Testis (tissue), 5 donors: ENCODE measurements around the gene CFHR5. TPM values are rescaled to one million over a fixed set of nuclear protein-coding genes. Genes with fewer than 3 reads are reported as not detected.
"Not testable (repeated sequence)": the region's sequence is repeated elsewhere in the genome, so short reads cannot be mapped to it uniquely, and the experiment has no call there.

Experiments used
- DNase-seq: peaks from one replicate; pipeline ENCODE4 v3.0.0-alpha.2; 2019
- H3K27ac ChIP-seq, 2 donors: fragments of 200-600 bp; sonication (generic); one replicate each; pipeline ENCODE4 v1.5.1; 2019
- H3K27me3 ChIP-seq: fragments of 200-600 bp; sonication (generic); one replicate; pipeline ENCODE4 v1.5.1; 2019
- H3K36me3 ChIP-seq: fragments of 200-600 bp; sonication (generic); one replicate; pipeline ENCODE4 v1.5.1; 2017; ENCODE audit warnings: low read depth; ENCODE audit errors: missing control alignments
- H3K4me1 ChIP-seq: fragments of 200-600 bp; sonication (generic); one replicate; pipeline ENCODE4 v1.5.1; 2019
- H3K4me3 ChIP-seq, 2 donors: fragments of 200-600 bp; sonication (generic); one replicate each; pipeline ENCODE4 v1.5.1; 2017 to 2019
- H3K9me3 ChIP-seq: fragments of 200-600 bp; sonication (generic); one replicate; pipeline ENCODE4 v1.5.1; 2017
- POLR2A ChIP-seq: fragments of 450-650 bp; IDR thresholded peaks from one replicate; pipeline ENCODE4 v1.6.1; 2017; ENCODE audit warnings: antibody characterized with exemption, mild to moderate bottlenecking, moderate library complexity
- WGBS, 2 donors: methylation state at CpG; one replicate each; pipeline ENCODE4 v1.1.5; 2018; 5-methylcytosine and 5-hydroxymethylcytosine counted together
- intact Hi-C: fragments of 100-400 bp; cut with DNase I; formaldehyde crosslinking; loops from one replicate; pipeline ENCODE4 v1.15.1; 2023; ENCODE audit warnings: low total_unique reads
- long read RNA-seq, 2 donors: transcript quantifications; one replicate each; lab custom pipeline, GENCODE V29; 2026
- polyA plus RNA-seq: library from polyadenylated mRNA; stranded (reverse); fragments of 350-450 nt; fragmentation: Illumina TruSeq; extraction: RNeasy Lipid Tissue Mini Kit (QIAGEN cat#74804); gene quantifications from one replicate; pipeline ENCODE4 v1.2.3, GENCODE V29; 2014; ENCODE audit warnings: low read depth, low replicate concordance; ENCODE audit not compliant: insufficient read depth
- total RNA-seq, 2 donors: library from RNA; depleted of rRNA; stranded (reverse); fragments of >200 nt; gene quantifications; one replicate each; pipeline ENCODE4 v1.2.3, GENCODE V29; 2016
- TF ChIP-seq, protein P1 (sequence below), 3 experiments: fragments of 450-650 bp in 2 of 3; fragments of 200-600 bp in 1 of 3; sonication (generic) in 1 of 3; IDR thresholded peaks; one replicate each; pipeline ENCODE4 v1.5.1; 2016 to 2019; ENCODE audit warnings: antibody characterized with exemption in 3 of 3, mild to moderate bottlenecking in 2 of 3, moderate library complexity in 1 of 3

The CFHR5 gene
- under 1 TPM; 0.12 to 0.24 TPM for total RNA-seq
- 0.11 TPM for polyA plus RNA-seq
- long read RNA-seq, donor 1 = 0 reads
- long read RNA-seq, donor 2 = 0 reads

DNA sequence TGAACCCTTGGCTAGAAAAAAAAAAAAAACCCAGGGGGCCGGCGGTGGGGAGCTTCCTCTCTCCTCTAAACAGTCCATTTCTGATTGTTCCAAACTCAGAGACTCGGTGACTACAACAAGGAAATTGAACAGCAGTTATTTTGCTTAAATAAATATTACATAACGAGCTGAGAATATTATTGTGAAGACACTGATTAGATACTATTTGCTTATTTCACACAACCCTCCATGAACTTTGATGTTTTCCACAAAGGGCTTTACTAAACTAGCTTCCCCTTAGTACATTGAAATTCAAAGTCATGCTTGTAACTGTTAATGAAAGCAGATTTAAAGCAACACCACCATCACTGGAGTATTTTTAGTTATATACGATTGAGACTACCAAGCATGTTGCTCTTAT, at the start of gene CFHR5:
Gene CFHR5, plus strand, starts transcription at position 279 of the 400 bp plus-strand sequence. Its CDS starts 109 bp downstream, at position 388.
- Histone ChIP-seq H3K4me3 (no peak within 1 kb of the TSS), H3K27me3 (no peaks in the 10 kb centered on the region), H3K9me3 (no peaks in the 10 kb centered on the region), H3K36me3 (no peaks in the 10 kb centered on the region), H3K27ac (no peak within 1 kb of the TSS), H3K4me1 (no peaks in the 10 kb centered on the region)
- intact Hi-C loops = no loop called here
- no peak for DNase-seq
- WGBS, 2 donors = 36 to 38% methylated on average over 5 of the region's 5 CpGs
- TF ChIP-seq, protein P1, sequence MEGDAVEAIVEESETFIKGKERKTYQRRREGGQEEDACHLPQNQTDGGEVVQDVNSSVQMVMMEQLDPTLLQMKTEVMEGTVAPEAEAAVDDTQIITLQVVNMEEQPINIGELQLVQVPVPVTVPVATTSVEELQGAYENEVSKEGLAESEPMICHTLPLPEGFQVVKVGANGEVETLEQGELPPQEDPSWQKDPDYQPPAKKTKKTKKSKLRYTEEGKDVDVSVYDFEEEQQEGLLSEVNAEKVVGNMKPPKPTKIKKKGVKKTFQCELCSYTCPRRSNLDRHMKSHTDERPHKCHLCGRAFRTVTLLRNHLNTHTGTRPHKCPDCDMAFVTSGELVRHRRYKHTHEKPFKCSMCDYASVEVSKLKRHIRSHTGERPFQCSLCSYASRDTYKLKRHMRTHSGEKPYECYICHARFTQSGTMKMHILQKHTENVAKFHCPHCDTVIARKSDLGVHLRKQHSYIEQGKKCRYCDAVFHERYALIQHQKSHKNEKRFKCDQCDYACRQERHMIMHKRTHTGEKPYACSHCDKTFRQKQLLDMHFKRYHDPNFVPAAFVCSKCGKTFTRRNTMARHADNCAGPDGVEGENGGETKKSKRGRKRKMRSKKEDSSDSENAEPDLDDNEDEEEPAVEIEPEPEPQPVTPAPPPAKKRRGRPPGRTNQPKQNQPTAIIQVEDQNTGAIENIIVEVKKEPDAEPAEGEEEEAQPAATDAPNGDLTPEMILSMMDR (IDR thresholded peaks at IDR 0.05) = no peak

DNA sequence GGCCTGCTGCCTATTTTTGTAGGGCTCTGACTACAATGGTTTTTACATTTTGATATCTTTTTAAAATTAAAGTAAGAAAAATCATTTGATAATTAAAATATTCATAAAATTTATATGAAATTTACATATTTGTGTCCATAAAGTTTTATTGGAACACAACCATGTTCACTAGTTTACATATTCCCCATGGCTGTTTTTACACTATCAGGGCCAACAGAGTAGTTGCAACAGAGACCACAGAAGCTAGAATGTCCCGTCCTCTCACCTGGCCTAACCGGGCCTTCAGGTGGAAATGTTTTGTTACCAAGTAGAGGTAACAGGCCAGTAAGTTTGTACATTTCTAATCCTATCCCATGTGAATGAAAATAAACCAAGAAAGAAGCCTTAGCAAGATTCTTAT, 44.5 kb upstream of the CFHR5 start:
- WGBS, 2 donors = 83 to 92% methylated on average over 2 of the region's 2 CpGs
- intact Hi-C loops = not testable (repeated sequence)

DNA sequence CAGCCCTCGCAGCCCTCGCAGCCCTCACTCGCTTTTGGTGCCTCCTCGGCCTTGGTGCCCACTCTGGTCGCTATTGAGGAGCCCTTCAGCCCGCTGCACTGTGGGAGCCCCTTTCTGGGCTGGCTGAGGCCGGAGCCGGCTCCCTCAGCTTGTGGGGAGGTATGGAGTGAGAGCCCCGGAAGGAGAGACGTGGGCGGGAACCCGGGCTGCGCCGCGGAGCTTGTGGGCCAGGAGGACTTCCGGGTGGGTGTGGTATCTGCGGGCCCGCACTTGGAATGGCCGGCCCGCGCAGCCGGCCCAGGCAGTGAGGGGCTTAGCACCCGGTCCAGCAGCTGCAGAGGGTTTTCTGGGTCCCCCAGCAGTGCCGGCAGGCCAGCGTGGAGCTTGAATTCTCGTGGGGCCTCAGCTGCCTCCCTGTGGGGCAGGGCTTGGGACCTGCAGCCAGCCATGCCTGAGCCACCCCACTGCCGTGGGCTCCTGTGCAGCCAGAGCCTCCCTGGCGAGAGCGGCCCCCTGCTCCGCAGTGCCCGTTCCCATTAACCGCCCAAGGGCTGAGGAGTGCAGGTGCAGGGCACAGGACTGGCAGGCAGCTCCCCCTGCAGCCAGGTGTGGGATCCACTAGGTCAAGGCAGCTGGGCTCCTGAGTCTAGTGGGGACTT, 43.7 kb upstream of the CFHR5 start:
- 77 to 83% methylated on average over 10 to 23 of the region's 32 CpGs for WGBS, 2 donors
- no peaks in the 10 kb centered on the region for H3K9me3 ChIP-seq
- TF ChIP-seq, protein P1 (IDR thresholded peaks at IDR 0.05) = no peak
- no peak for TF ChIP-seq POLR2A

More for the DNA sequence above, 44.5 kb upstream of the CFHR5 start:
- not testable (repeated sequence) for H3K9me3 ChIP-seq, DNase-seq, H3K4me3 ChIP-seq, H3K4me1 ChIP-seq, H3K36me3 ChIP-seq, H3K27ac ChIP-seq, H3K27me3 ChIP-seq

DNA sequence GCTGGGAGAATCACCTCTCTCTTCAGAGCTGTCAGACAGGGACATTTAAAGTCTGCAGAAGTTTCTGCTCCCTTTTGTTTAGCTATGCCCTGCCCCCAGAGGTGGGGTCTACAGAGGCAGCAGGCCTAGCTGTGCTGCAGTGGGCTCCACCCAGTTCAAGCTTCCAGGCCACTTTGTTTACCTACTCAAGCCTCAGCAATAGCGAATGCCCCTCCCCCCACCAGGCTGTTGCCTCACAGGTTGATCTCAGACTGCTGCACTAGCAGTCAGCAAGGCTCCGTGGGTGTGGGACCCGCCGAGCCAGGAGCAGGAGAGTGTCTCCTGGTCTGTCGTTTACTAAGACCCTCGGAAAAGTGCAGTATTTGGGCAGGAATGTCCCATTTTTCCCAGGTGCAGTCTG, 35.9 kb upstream of the CFHR5 start:
- DNase-seq, intact Hi-C loops, H3K4me3 ChIP-seq, H3K9me3 ChIP-seq, H3K36me3 ChIP-seq, H3K4me1 ChIP-seq, H3K27me3 ChIP-seq, H3K27ac ChIP-seq: not testable (repeated sequence)
- 88 to 96% methylated on average over 5 to 6 of the region's 6 CpGs for WGBS, 2 donors

More for the DNA sequence above, 43.7 kb upstream of the CFHR5 start:
- intact Hi-C loops = no loop called here
- peak; percentile 47 for DNase-seq
- Histone ChIP-seq H3K4me1 (no peaks in the 10 kb centered on the region), H3K27me3 (no peaks in the 10 kb centered on the region), H3K4me3 (peak overlapping the region; percentile 26 to 44), H3K27ac (no peak overlapping the region), H3K36me3 (no peaks in the 10 kb centered on the region)

DNA sequence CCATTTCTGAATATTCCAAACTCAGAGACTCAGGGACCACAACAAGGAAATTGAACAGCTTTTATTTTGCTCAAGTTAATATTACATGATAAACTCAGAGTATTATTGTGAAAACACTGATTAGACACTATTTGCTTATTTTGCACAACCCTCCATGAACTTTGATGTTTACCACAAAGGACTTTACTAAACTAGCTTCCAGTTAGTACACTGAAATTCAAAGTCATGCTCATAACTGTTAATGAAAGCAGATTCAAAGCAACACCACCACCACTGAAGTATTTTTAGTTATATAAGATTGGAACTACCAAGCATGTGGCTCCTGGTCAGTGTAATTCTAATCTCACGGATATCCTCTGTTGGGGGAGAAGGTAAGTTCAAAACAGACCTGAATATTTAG, 33.8 kb upstream of the CFHR5 start, which contains the start of gene CFHR2:
Gene CFHR2, plus strand, starts transcription at position 171 of the 400 bp plus-strand sequence. Its CDS starts 143 bp downstream, at position 314.
- H3K27me3 ChIP-seq, DNase-seq, H3K27ac ChIP-seq, intact Hi-C loops, H3K4me3 ChIP-seq, H3K9me3 ChIP-seq, H3K4me1 ChIP-seq, H3K36me3 ChIP-seq: not testable (repeated sequence)
- no CpG with 5 or more reads among the region's 1 CpG for WGBS, 2 donors

DNA sequence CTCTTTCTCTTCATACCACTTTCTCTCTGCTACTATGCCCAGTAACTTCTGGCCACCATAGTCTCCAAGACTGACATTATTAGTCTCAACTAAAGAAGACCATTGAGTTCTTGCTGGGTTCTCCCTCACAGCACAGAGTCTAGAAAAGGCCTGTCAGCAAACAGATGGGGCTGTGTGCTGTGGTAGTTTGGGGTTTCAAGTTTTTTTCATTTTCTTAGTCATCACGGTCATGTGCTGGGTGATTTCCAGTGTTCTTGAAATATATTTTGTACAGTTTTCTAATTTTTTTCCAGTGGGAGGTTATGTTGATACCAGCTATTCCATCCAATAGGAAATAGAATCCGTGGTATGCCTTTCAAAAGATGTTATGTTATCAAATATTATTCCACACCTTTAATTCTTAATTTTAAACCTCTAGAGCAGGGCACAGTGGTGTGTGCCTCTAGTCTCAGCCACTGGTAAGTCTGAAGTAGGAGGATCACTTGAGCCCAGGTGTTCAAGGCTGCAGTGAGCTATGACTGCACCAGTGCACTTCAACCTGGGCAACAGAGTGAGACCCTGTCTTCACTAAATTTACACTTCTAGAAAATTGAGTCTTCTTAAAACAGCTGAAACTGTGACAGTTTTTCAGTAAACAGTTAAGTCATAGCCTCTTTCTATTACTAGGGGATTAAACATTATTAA, 25.5 kb upstream of the CFHR5 start:
- Histone ChIP-seq H3K4me3 (no peak overlapping the region), H3K9me3 (no peaks in the 10 kb centered on the region), H3K4me1 (no peaks in the 10 kb centered on the region), H3K27ac (no peak overlapping the region), H3K27me3 (no peaks in the 10 kb centered on the region), H3K36me3 (no peaks in the 10 kb centered on the region)
- intact Hi-C loops = no loop called here
- WGBS, 2 donors = 72 to 88% methylated on average over 2 of the region's 2 CpGs
- TF ChIP-seq POLR2A = no peak
- TF ChIP-seq, protein P1 (IDR thresholded peaks at IDR 0.05) = no peak
- no peak for DNase-seq
